ENCODE data around the gene IGFN1.
"Not testable (repeated sequence)": the region's sequence is repeated elsewhere in the genome, so short reads cannot be mapped to it uniquely, and the experiment has no call there.

Gene IGFN1

GRCh38 chr1:201156346-201156745, 34.3 kb upstream of the IGFN1 start:
- no peak overlapping the region for H3K4me3 ChIP-seq (ENCODE audit: low read depth, low read length)
- DNase-seq (ENCODE audit: low read depth): no peak
- TF ChIP-seq MAX (IDR thresholded peaks at IDR 0.05; ENCODE audit: low read depth, low read length) (no peak), CTCF (IDR thresholded peaks at IDR 0.05; ENCODE audit: low read depth, low read length) (no peak), POLR2A (IDR thresholded peaks at IDR 0.05; ENCODE audit: extremely low read depth, insufficient read length) (no peak), MYC (IDR thresholded peaks at IDR 0.05; ENCODE audit: low read depth, low read length) (no peak)

- H3K4me3 ChIP-seq (ENCODE audit: low read depth, low read length): no peak overlapping the region
- TF ChIP-seq CTCF (IDR thresholded peaks at IDR 0.05; ENCODE audit: low read depth, low read length) (no peak), POLR2A (IDR thresholded peaks at IDR 0.05; ENCODE audit: extremely low read depth, insufficient read length) (no peak), MYC (IDR thresholded peaks at IDR 0.05; ENCODE audit: low read depth, low read length) (no peak), MAX (IDR thresholded peaks at IDR 0.05; ENCODE audit: low read depth, low read length) (no peak)
- no peak for DNase-seq (ENCODE audit: low read depth)
These were observed 33.8 kb upstream of the IGFN1 start for GRCh38 chr1:201156819-201157218.

- DNase-seq (ENCODE audit: low read depth): no peak
- TF ChIP-seq CTCF (IDR thresholded peaks at IDR 0.05; ENCODE audit: low read depth, low read length) (no peak), MYC (IDR thresholded peaks at IDR 0.05; ENCODE audit: low read depth, low read length) (no peak), MAX (IDR thresholded peaks at IDR 0.05; ENCODE audit: low read depth, low read length) (no peak), POLR2A (IDR thresholded peaks at IDR 0.05; ENCODE audit: extremely low read depth, insufficient read length) (no peak)
- no peak overlapping the region for H3K4me3 ChIP-seq (ENCODE audit: low read depth, low read length)
These were observed 32.7 kb upstream of the IGFN1 start for GRCh38 chr1:201157949-201158348.

GRCh38 chr1:201163036-201163435, 27.6 kb upstream of the IGFN1 start:
- not testable (repeated sequence) for H3K4me3 ChIP-seq (ENCODE audit: low read depth, low read length); DNase-seq (ENCODE audit: low read depth)

GRCh38 chr1:201163707-201164106, 26.9 kb upstream of the IGFN1 start:
- no peak for TF ChIP-seq MYC (IDR thresholded peaks at IDR 0.05; ENCODE audit: low read depth, low read length)
- TF ChIP-seq MAX (IDR thresholded peaks at IDR 0.05; ENCODE audit: low read depth, low read length): no peak
- no peak for TF ChIP-seq POLR2A (IDR thresholded peaks at IDR 0.05; ENCODE audit: extremely low read depth, insufficient read length)
- TF ChIP-seq CTCF (IDR thresholded peaks at IDR 0.05; ENCODE audit: low read depth, low read length): no peak
- no peak for DNase-seq (ENCODE audit: low read depth)
- H3K4me3 ChIP-seq (ENCODE audit: low read depth, low read length): no peak overlapping the region

GRCh38 chr1:201164645-201165044, 26.0 kb upstream of the IGFN1 start:
- DNase-seq (ENCODE audit: low read depth): no peak
- H3K4me3 ChIP-seq (ENCODE audit: low read depth, low read length): no peak overlapping the region
- TF ChIP-seq CTCF (IDR thresholded peaks at IDR 0.05; ENCODE audit: low read depth, low read length): no peak
- TF ChIP-seq MAX (IDR thresholded peaks at IDR 0.05; ENCODE audit: low read depth, low read length): no peak
- TF ChIP-seq MYC (IDR thresholded peaks at IDR 0.05; ENCODE audit: low read depth, low read length): no peak

Data from NB4 (cell line).